SIG-M5 treated with dmso at 0.1 percent for 504 hours (cell line): ENCODE measurements around the gene ZNF592.

Source experiments
- DNase-seq: peaks from one replicate; lab custom pipeline; 2025; ENCODE audit not compliant: unreplicated experiment; lab: John Stamatoyannopoulos, UW

The ZNF592 gene

GRCh38 chr15:84804005-84804900 lies 55.9 kb downstream of the ZNF592 start:
- peak; percentile 43 for DNase-seq

DNA sequence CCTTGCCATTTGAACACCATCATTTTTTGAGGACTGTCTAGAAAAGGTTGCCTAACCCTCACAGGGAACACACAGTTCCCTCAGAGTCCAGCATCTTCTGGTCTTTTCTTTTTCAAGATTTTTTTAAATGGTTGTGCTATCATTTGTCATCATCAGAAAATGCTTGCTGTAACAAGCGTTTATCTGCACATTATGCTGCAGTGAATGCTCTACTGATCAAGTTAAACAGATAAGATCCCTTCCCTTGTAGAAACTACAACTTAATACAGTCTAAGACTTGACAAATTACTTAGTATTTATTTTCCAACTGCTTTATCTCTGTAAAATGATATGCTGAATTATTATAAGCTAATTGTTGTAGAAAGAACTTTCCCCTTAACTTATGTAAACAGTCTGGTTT lies 56.8 kb downstream of the ZNF592 start:
- DNase-seq = no peak

- DNase-seq = no peak
These were observed 58.8 kb downstream of the ZNF592 start for GRCh38 chr15:84807228-84807627.

- DNase-seq = no peak
These were observed 61.9 kb downstream of the ZNF592 start for GRCh38 chr15:84810073-84810840.

- DNase-seq = no peak
These were observed 62.8 kb downstream of the ZNF592 start for GRCh38 chr15:84811151-84811550.

GRCh38 chr15:84811828-84812227 lies 63.4 kb downstream of the ZNF592 start:
- no peak for DNase-seq

DNA sequence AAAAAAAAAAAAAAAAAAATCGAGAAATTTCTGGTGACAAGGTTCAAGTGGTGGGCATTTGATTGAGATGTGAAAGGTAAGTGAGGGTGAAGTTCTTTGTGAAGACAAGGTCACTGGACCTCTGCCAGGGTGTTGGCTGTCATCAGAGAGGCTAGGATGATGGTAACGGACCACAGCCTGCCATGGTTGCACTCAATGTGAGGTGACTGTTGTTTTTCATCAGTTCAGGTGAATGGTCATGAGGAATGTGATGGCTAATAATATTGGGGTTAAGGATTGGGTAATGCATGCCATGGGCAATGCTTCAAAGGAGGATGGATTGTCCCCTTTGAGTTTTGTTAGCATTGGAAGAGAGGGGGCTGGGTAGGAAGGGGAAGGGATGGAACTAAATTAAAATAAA lies 64.5 kb downstream of the ZNF592 start:
- DNase-seq = no peak

GRCh38 chr15:84813435-84813834 lies 65.0 kb downstream of the ZNF592 start:
- DNase-seq = no peak

DNA sequence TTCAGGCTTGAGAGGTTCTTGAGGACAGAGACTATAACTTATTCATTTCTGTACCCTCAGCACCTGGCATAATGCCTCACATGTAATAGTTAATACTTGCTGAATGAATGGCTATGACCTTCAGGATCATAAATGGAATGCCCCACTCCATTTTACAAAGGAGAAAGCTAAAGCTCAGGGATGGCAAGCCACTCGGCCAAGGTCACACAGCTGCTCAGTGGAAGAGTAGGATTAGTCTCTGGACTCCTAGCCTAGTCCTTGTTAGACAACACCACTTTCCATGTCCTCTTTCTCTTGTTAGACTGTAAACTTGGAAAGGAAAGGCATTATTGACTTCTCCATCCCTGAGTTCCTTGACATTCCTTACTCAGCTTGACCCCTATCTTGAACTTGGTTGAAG lies 65.5 kb downstream of the ZNF592 start:
- DNase-seq = no peak

DNA sequence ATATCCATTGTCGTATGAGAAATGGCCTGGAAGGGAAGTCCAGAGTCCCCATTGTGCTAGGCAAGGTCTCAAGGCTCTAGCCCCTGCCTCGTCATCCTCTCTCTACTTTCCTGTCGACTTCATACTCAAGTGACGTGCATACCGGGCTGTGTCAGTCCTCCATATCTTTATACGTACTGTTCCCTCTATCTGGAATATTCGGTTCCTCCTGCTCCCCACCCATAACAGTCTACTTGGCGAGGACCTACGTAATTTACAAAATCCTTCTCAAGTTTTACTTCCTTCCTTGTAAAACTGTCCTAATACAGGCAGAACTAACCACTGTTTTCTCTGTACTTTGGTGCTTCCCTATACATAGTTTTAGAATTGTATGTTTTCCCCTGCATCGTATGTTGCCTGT lies 66.5 kb downstream of the ZNF592 start:
- peak; percentile 27 for DNase-seq

GRCh38 chr15:84816694-84817465 lies 68.5 kb downstream of the ZNF592 start, which contains the start of gene ALPK3:
Gene ALPK3, plus strand, starts transcription at chr15:84817356. Its CDS starts 97 bp downstream, at chr15:84817453.
- DNase-seq = no peak

DNA sequence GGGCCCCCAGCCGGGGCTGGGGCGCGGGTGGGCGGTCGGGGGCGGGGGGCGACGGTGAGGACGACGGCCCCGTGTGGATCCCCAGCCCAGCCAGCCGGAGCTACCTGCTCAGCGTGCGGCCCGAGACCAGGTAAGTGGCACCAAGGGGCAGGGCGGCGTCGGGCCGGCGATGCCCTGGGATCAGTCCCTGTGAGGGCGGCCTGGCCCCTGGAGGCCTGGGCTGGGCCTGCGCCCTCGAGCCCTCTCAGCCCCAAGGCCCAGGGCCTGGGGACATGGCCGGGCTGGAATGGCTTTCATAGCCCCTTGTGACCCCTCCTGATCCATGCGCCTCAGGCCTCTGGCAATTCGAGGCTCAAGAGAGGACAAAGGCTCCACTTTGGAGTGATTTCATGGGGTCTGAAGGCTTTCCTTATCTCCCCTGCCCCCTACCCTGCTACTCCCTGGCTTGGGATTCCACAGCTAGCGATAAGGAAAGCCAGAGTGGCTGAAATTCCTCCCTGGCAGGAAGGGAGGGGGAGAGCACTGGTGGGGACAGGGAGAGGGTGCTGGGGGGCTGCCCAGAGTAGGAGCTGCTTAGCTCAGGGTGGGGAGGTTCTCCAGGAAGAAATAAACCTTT lies 69.2 kb downstream of the ZNF592 start:
- DNase-seq = no peak

DNA sequence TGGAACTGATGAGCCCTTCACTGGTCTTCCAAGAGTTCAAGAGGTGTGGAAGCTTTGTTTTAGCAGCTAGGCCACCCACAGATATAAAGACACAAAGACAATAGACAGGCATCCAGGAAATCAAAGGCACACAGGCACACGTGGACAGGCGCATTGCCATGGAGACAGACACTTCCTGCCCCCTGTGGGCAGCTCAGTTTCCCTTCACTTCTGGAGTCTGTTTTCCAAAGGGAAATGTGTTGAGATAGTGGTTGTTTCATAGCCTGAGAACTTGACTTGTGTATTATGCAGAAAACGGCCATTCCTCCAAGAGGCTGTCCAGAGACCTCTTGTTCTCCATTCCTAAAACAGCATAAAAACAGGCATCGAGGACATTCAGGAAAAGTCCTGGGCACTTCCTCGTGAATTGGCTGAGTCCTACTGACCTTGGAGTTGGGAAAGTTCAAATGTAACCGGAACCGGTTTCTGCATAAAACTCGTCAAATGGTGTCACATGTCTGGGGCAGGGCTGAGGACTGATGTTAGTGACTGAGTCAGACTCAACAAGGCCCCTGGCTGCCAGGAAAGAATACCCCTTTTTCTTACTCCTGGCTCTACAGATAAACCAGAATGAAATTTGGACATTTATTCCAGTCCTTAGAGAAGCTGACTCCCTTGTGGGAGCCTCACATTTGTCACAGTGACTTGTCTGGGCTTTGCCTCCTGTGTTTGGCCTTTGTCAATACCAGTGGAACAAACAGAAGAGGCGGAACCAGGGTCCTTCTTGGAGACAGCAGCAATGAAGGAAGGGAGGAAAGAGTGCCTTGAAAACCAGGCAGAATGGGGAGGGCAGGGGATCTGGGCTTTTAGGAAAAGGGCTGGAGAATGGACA lies 70.1 kb downstream of the ZNF592 start:
- DNase-seq = no peak

- DNase-seq = no peak
These were observed 70.9 kb downstream of the ZNF592 start for GRCh38 chr15:84819291-84819768.

GRCh38 chr15:84819791-84820190 lies 71.4 kb downstream of the ZNF592 start:
- no peak for DNase-seq

- DNase-seq = no peak
These were observed 73.2 kb downstream of the ZNF592 start for GRCh38 chr15:84821501-84822021.

- no peak for DNase-seq
These were observed 74.4 kb downstream of the ZNF592 start for GRCh38 chr15:84822653-84823281.

DNA sequence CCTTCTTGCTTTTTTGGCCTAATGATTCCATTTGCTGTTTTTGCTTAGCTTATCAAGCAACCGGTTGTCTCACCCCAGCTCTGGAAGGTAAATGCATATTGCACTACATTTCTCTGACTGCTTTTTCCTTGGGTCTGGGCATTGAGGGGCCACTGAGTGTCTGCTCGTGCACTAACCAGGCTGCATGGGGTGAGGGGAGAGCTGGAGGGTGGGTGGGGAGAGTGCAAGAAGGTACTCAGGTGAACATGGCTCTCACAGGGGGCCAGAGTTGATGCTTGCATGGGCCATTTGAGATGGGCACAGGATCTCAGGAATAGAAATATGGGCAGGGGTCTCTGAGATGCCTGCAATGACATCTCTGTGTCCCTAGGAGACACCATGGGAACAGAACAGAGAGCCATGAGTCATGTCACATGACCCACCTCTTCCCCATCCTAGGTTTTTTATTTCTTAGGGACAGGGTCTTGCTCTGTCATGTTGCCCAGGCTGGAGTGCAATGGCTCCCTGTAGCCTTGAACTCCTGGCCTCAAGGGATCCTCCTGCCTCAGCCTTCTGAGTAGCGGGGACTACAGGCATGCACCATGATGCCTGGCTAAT lies 75.0 kb downstream of the ZNF592 start:
- DNase-seq = no peak
